HG02798 (cell line): Measurements from ENCODE around the gene LINGO3.
"Not testable (repeated sequence)": the region's sequence is repeated elsewhere in the genome, so short reads cannot be mapped to it uniquely, and the experiment has no call there.

Experiments used
- ATAC-seq: cut with Tn5 transposase; IDR thresholded peaks from one replicate; pipeline ENCODE4 v1.9.1; 2021; ENCODE audit warnings: mild to moderate bottlenecking; ENCODE audit not compliant: unreplicated experiment, poor library complexity

Gene LINGO3

GRCh38 chr19:2286402-2287140 is 21.4 kb downstream of the LINGO3 start:
- ATAC-seq, result no peak

GRCh38 chr19:2283835-2284507 is 24.0 kb downstream of the LINGO3 start:
- no peak for ATAC-seq

GRCh38 chr19:2282862-2283237 is 25.1 kb downstream of the LINGO3 start:
- no peak for ATAC-seq

GRCh38 chr19:2282062-2282861 is 25.7 kb downstream of the LINGO3 start, which contains the start of gene PEAK3:
Gene PEAK3 (minus strand): TSS chr19:2282175. CDS start chr19:2280931, 1,244 bp downstream.
- no peak for ATAC-seq

- ATAC-seq, result not testable (repeated sequence)
Observed at GRCh38 chr19:2281265-2282061, 26.5 kb downstream of the LINGO3 start.

- ATAC-seq, result no peak
Observed at GRCh38 chr19:2280633-2281264, 27.2 kb downstream of the LINGO3 start.

GRCh38 chr19:2278459-2279158 is 29.3 kb downstream of the LINGO3 start:
- no peak for ATAC-seq

- ATAC-seq, result no peak
Observed at GRCh38 chr19:2277138-2277537, 30.8 kb downstream of the LINGO3 start.

GRCh38 chr19:2276429-2276986 is 31.4 kb downstream of the LINGO3 start:
- ATAC-seq, result no peak

GRCh38 chr19:2275588-2276428 is 32.1 kb downstream of the LINGO3 start:
- ATAC-seq, result no peak

GRCh38 chr19:2274931-2275535 is 32.9 kb downstream of the LINGO3 start:
- no peak for ATAC-seq

GRCh38 chr19:2274185-2274711 is 33.7 kb downstream of the LINGO3 start:
- ATAC-seq, result no peak

GRCh38 chr19:2273356-2274184 is 34.4 kb downstream of the LINGO3 start:
- peak; percentile 26 for ATAC-seq

- ATAC-seq, result no peak
Observed at GRCh38 chr19:2271234-2272103, 36.5 kb downstream of the LINGO3 start.

GRCh38 chr19:2270423-2271233 is 37.3 kb downstream of the LINGO3 start:
- ATAC-seq, result no peak
